HepG2 (cell line): ENCODE measurements around the gene TRAF3. TPM values are rescaled to one million over a fixed set of nuclear protein-coding genes. Genes with fewer than 3 reads are reported as not detected.

Experiments
- ATAC-seq: fragments of 200-7000 bp; cut with Tn5 transposase; 3 replicates; pipeline ENCODE4 v1.9.1; 2020; ENCODE audit warnings: mild to moderate bottlenecking, moderate library complexity
- BruUV-seq: library from RNA; stranded (reverse); fragments of 400-500 nt; replicated peaks from 2 replicates; lab custom pipeline; 2021; lab: Mats Ljungman, UMichigan
- CTCF ChIA-PET: fragments of 300-600 bp; formaldehyde crosslinking; extraction: SDS; loops from one replicate; lab custom pipeline; 2021; ENCODE audit warnings: low total read pairs, inconsistent platforms, low intra/inter-chr PET ratio; lab: Yijun Ruan, JAX
- POLR2A ChIA-PET: fragments of 350-600 bp; sonication (Branson Sonifier 250); formaldehyde crosslinking; loops from one replicate; lab custom pipeline; 2020; ENCODE audit warnings: antibody characterized with exemption, inconsistent platforms; lab: Yijun Ruan, JAX
- DNase-seq: peaks from one replicate; pipeline ENCODE4 v3.0.0-alpha.2; 2015; ENCODE audit warnings: low spot score
- FAIRE-seq: peaks from 3 replicates; lab custom pipeline; 2011; peaks lifted over from hg19 to GRCh38; lab: Jason Lieb, UNC
- H2AFZ ChIP-seq: one replicate; pipeline ENCODE4 v1.6.1; 2011; ENCODE audit warnings: low read length, inconsistent platforms
- H3K27ac ChIP-seq: fragments of 300-600 bp; 3 replicates; pipeline ENCODE4 v1.8.0; 2011; ENCODE audit warnings: mixed run types, mild to moderate bottlenecking, mixed read lengths, low read length, inconsistent platforms; ENCODE audit not compliant: insufficient read depth; ENCODE audit errors: extremely low read length
- H3K27me3 ChIP-seq, 2 experiments: fragments of 200-600 bp in 1 of 2; 2 replicates in 1 of 2; 3 replicates in 1 of 2; pipeline versions ENCODE4 v1.6.0 to v1.8.0; 2011; ENCODE audit warnings: low read length in 2 of 2, mild to moderate bottlenecking in 2 of 2, moderate library complexity in 2 of 2, inconsistent platforms in 1 of 2; ENCODE audit not compliant: insufficient read depth in 2 of 2, control insufficient read depth in 1 of 2
- H3K36me3 ChIP-seq, 2 experiments: fragments of 200-600 bp in 1 of 2; replicated peaks in 1 of 2; 2 replicates in 1 of 2; 3 replicates in 1 of 2; pipeline versions ENCODE4 v1.5.1 to v1.8.0; 2011; ENCODE audit warnings: low read length in 2 of 2, inconsistent platforms in 1 of 2; ENCODE audit not compliant: insufficient read depth in 2 of 2, control insufficient read depth in 1 of 2
- H3K4me1 ChIP-seq: 2 replicates; pipeline ENCODE4 v1.5.1; 2012; ENCODE audit warnings: low read length, inconsistent platforms; ENCODE audit not compliant: insufficient read depth
- H3K4me2 ChIP-seq: 2 replicates; pipeline ENCODE4 v1.6.0; 2011; ENCODE audit warnings: low read depth, low read length, inconsistent platforms
- H3K4me3 ChIP-seq, 3 experiments: fragments of 200-600 bp in 1 of 3; sonication (generic), shearing (Covaris generic) in 1 of 3; replicated peaks in 1 of 3; 2 replicates each; pipeline ENCODE4 v1.5.1; 2011 to 2016; ENCODE audit warnings: low read length in 3 of 3, inconsistent platforms in 2 of 3, low read depth in 2 of 3, mild to moderate bottlenecking in 2 of 3, control low read depth in 1 of 3, mixed read lengths in 1 of 3; ENCODE audit not compliant: insufficient read depth in 1 of 3
- H3K79me2 ChIP-seq: one replicate; pipeline ENCODE4 v1.6.1; 2011; ENCODE audit warnings: low read length, inconsistent platforms; ENCODE audit not compliant: insufficient read depth
- H3K9ac ChIP-seq: 2 replicates; pipeline ENCODE4 v1.6.0; 2011; ENCODE audit warnings: mild to moderate bottlenecking, low read depth, low read length, inconsistent platforms; ENCODE audit not compliant: insufficient read depth
- H3K9me3 ChIP-seq: 2 replicates; pipeline ENCODE4 v1.5.1; 2012; ENCODE audit warnings: mild to moderate bottlenecking, low read length
- H4K20me1 ChIP-seq: 2 replicates; pipeline ENCODE4 v1.6.0; 2011; ENCODE audit warnings: inconsistent platforms, mild to moderate bottlenecking, low read length, moderate library complexity; ENCODE audit not compliant: insufficient read depth
- ARNT ChIP-seq: fragments of 450-650 bp; IDR thresholded peaks from 2 replicates; pipeline ENCODE4 v1.6.1; 2017
- ATF5 ChIP-seq: sonication (generic); formaldehyde crosslinking; IDR thresholded peaks from 2 replicates; pipeline ENCODE4 v1.4.0; 2020; ENCODE audit warnings: mild to moderate bottlenecking, low read depth, missing genetic modification reagents
- GMEB2 ChIP-seq: IDR thresholded peaks from 2 replicates; pipeline ENCODE4 v1.6.1; 2016; ENCODE audit warnings: missing biosample characterization, missing genetic modification reagents, low read depth
- HNF4G ChIP-seq, 2 experiments: sonication (generic) in 1 of 2; formaldehyde crosslinking in 1 of 2; IDR thresholded peaks; 2 replicates each; pipeline versions ENCODE4 v1.4.0 to v1.6.1; 2011 to 2020; ENCODE audit warnings: borderline replicate concordance in 2 of 2, low read depth in 2 of 2, mild to moderate bottlenecking in 2 of 2, low read length in 1 of 2, missing genetic modification reagents in 1 of 2, moderate library complexity in 1 of 2
- KDM5B ChIP-seq: sonication (generic); formaldehyde crosslinking; IDR thresholded peaks from 2 replicates; pipeline ENCODE4 v1.4.0; 2020; ENCODE audit warnings: missing genetic modification reagents, mild to moderate bottlenecking, borderline replicate concordance
- RXRB ChIP-seq: IDR thresholded peaks from 2 replicates; pipeline ENCODE4 v1.6.1; 2016; ENCODE audit warnings: borderline replicate concordance, missing genetic modification reagents, missing compliant biosample characterization
- U2AF1 ChIP-seq: fragments of 200-400 bp; formaldehyde crosslinking; optimal IDR thresholded peaks from 2 replicates; pipeline ENCODE3; 2017; ENCODE audit warnings: mild to moderate bottlenecking, low read depth, low read length
- YEATS2 ChIP-seq: sonication (generic); formaldehyde crosslinking; IDR thresholded peaks from 2 replicates; pipeline ENCODE4 v1.4.0; 2020; ENCODE audit warnings: missing genetic modification reagents, borderline replicate concordance
- ZBTB49 ChIP-seq: sonication (generic); formaldehyde crosslinking; IDR thresholded peaks from 2 replicates; pipeline ENCODE4 v1.4.0; 2020; ENCODE audit warnings: missing genetic modification reagents, borderline replicate concordance
- ZNF124 ChIP-seq: sonication (generic); formaldehyde crosslinking; IDR thresholded peaks from 2 replicates; pipeline ENCODE4 v1.4.0; 2020; ENCODE audit warnings: missing genetic modification reagents
- WGBS: methylation state at CpG from one replicate; pipeline ENCODE4 v1.1.6; 2017; ENCODE audit warnings: low lambda C conversion rate; 5-methylcytosine and 5-hydroxymethylcytosine counted together
- in situ Hi-C: cut with HindIII; loops from 2 replicates; pipeline ENCODE4 v1.10.0; 2017; ENCODE audit warnings: low pct_unique_long_range_greater_than_20kb; ENCODE audit not compliant: extremely low pct_ligation_motif_present
- intact Hi-C: fragments of 100-400 bp; cut with micrococcal nuclease; formaldehyde crosslinking; loops from one replicate; pipeline ENCODE4 v1.10.0; 2022; ENCODE audit not compliant: unreplicated experiment
- polyA plus RNA-seq, 8 experiments: library from polyadenylated mRNA; depleted of rRNA in 3 of 8; stranded (reverse) in 7 of 8; unstranded in 1 of 8; fragments of >200 nt; fragmentation: Illumina TruSeq in 4 of 8; extraction: Trizol in 4 of 8; gene quantifications; 2 replicates each; pipeline versions ENCODE4 v1.2.1 to v1.2.3, GENCODE V29; 2011 to 2016; ENCODE audit warnings: low read depth in 4 of 8, missing spikeins in 1 of 8, mixed read lengths in 1 of 8; ENCODE audit not compliant: insufficient read depth in 1 of 8
- total RNA-seq, 5 experiments: library from RNA; depleted of rRNA; stranded (reverse); fragments of >200 nt; fragmentation: Illumina TruSeq; extraction: Trizol; gene quantifications; 2 replicates each; pipeline ENCODE4 v1.2.3, GENCODE V29; 2016; ENCODE audit warnings: low read depth in 1 of 5

The TRAF3 gene
- total and polyA plus RNA-seq, 2 of the 13 experiments (the other 11 are each of a cell fraction or from before 2014, with no cell fraction given), result 6.9 to 12.2 TPM

- no peak for TF ChIP-seq ZBTB49 (CRISPR knock-in tag)
- TF ChIP-seq GMEB2 (CRISPR knock-in tag), result no peak
- no peak for TF ChIP-seq HNF4G (IDR thresholded peaks at IDR 0.05; ENCODE audit: borderline replicate concordance, low read depth, low read length)
- no peak for TF ChIP-seq HNF4G (CRISPR knock-in tag; IDR thresholded peaks at IDR 0.05; ENCODE audit: borderline replicate concordance, low read depth)
- no peak for TF ChIP-seq ZNF124 (CRISPR knock-in tag)
Observed at GRCh38 chr14:102903248-102903888, 126.1 kb downstream of the TRAF3 start (continued).

- intact Hi-C loops (no loop called here), in situ Hi-C loops (no loop called here)
- CTCF ChIA-PET, result no interaction called here
- POLR2A ChIA-PET, result no interaction called here
- ATAC-seq, result no peak
- WGBS, result 98% methylated on average over 5 of the region's 7 CpGs
- TF ChIP-seq ZNF124 (CRISPR knock-in tag), result no peak
- TF ChIP-seq ARNT, result no peak
- no peak for TF ChIP-seq ATF5 (CRISPR knock-in tag)
- no peak for TF ChIP-seq YEATS2 (CRISPR knock-in tag)
- TF ChIP-seq U2AF1, result no peak
- no peak for TF ChIP-seq KDM5B
- no peak for TF ChIP-seq RXRB (CRISPR knock-in tag)
- Histone ChIP-seq H3K4me1 (no peaks in the 10 kb centered on the region), H3K27ac (no peak overlapping the region), H3K4me2 (no peak overlapping the region), H3K4me3 (no peak overlapping the region), H3K27me3 (no peaks in the 10 kb centered on the region), H3K79me2 (no peaks in the 10 kb centered on the region), H4K20me1 (no peaks in the 10 kb centered on the region), H2AFZ (no peak overlapping the region), H3K9ac (no peak overlapping the region), H3K9me3 (no peaks in the 10 kb centered on the region), H3K36me3 (peaks cover 3 to 7% of the 10 kb centered on the region in 2 experiments; a peak in 3 of 5 replicates)
- no peak for DNase-seq
- no peak for FAIRE-seq
- no TSS peak for BruUV-seq
Observed at GRCh38 chr14:102903889-102904512, 126.8 kb downstream of the TRAF3 start.
